SK-N-SH (cell line): ENCODE data around the gene WDR82. TPM values are rescaled to one million over a fixed set of nuclear protein-coding genes. Genes with fewer than 3 reads are reported as not detected.
A peak's percentile ranks its signal among the peaks of the same experiment; 100 is the strongest.
"Not testable (repeated sequence)": the region's sequence is repeated elsewhere in the genome, so short reads cannot be mapped to it uniquely, and the experiment has no call there.

Experiments
- CTCF ChIA-PET: fragments of 300-600, 350-600 bp; formaldehyde crosslinking; extraction: SDS; loops from one replicate; lab custom pipeline; 2021; lab: Yijun Ruan, JAX
- POLR2A ChIA-PET: fragments of 350-600 bp; sonication (Branson Sonifier 250); formaldehyde crosslinking; extraction: SDS; loops from one replicate; lab custom pipeline; 2020; ENCODE audit warnings: antibody characterized with exemption, inconsistent platforms; lab: Yijun Ruan, JAX
- DNase-seq: peaks from one replicate; pipeline ENCODE4 v3.0.0; 2012
- H2AFZ ChIP-seq: fragments of 200-600 bp; sonication (generic); 2 replicates; pipeline ENCODE4 v1.8.1; 2016; ENCODE audit warnings: antibody characterized with exemption, mild to moderate bottlenecking, low read depth
- H3F3A ChIP-seq: fragments of 200-600 bp; sonication (generic); replicated peaks from 2 replicates; pipeline ENCODE3; 2016; ENCODE audit warnings: antibody characterized with exemption, mild to moderate bottlenecking; ENCODE audit not compliant: insufficient read depth
- H3K27ac ChIP-seq, 2 experiments: fragments of 200-500 bp in 1 of 2; fragments of 200-600 bp in 1 of 2; sonication (Bioruptor generic) in 1 of 2; sonication (generic), shearing (Covaris generic) in 1 of 2; 2 replicates each; pipeline versions ENCODE4 v1.5.1 to v1.6.1; 2014 to 2016; ENCODE audit warnings: low read depth in 2 of 2, inconsistent platforms in 1 of 2, low read length in 1 of 2, mild to moderate bottlenecking in 1 of 2, mixed read lengths in 1 of 2
- H3K27me3 ChIP-seq: fragments of 200-600 bp; sonication (generic), shearing (Covaris generic); 2 replicates; pipeline ENCODE4 v1.6.1; 2016; ENCODE audit warnings: mixed run types; ENCODE audit not compliant: insufficient read depth
- H3K36me3 ChIP-seq, 2 experiments: fragments of 200-500 bp in 1 of 2; fragments of 200-600 bp in 1 of 2; sonication (Bioruptor generic) in 1 of 2; sonication (generic) in 1 of 2; replicated peaks in 1 of 2; 2 replicates each; pipeline versions ENCODE3 to v1.5.1; 2014 to 2016; ENCODE audit warnings: low read length in 1 of 2, mild to moderate bottlenecking in 1 of 2; ENCODE audit not compliant: insufficient read depth in 2 of 2, control insufficient read depth in 1 of 2
- H3K4me1 ChIP-seq, 2 experiments: fragments of 200-500 bp in 1 of 2; fragments of 200-600 bp in 1 of 2; sonication (Bioruptor generic) in 1 of 2; sonication (generic), shearing (Covaris generic) in 1 of 2; 2 replicates each; pipeline versions ENCODE4 v1.5.1 to v1.6.1; 2014 to 2016; ENCODE audit warnings: low read depth in 1 of 2, low read length in 1 of 2, mixed run types in 1 of 2; ENCODE audit not compliant: insufficient read depth in 2 of 2, control insufficient read depth in 1 of 2
- H3K4me2 ChIP-seq: fragments of 200-600 bp; sonication (generic), shearing (Covaris generic); 2 replicates; pipeline ENCODE4 v1.6.1; 2017; ENCODE audit warnings: mixed run types
- H3K4me3 ChIP-seq, 2 experiments: fragments of 200-500 bp in 1 of 2; fragments of 200-600 bp in 1 of 2; sonication (Bioruptor generic) in 1 of 2; sonication (generic), shearing (Covaris generic) in 1 of 2; 2 replicates each; pipeline versions ENCODE4 v1.5.1 to v1.8.1; 2014 to 2016; ENCODE audit warnings: low read depth in 2 of 2, inconsistent platforms in 1 of 2, low read length in 1 of 2, mild to moderate bottlenecking in 1 of 2, mixed read lengths in 1 of 2, moderate library complexity in 1 of 2
- H3K79me2 ChIP-seq: fragments of 200-600 bp; sonication (generic); 2 replicates; pipeline ENCODE4 v1.8.1; 2017; ENCODE audit warnings: mild to moderate bottlenecking; ENCODE audit not compliant: insufficient read depth
- H3K9ac ChIP-seq: fragments of 200-600 bp; sonication (generic); 2 replicates; pipeline ENCODE4 v1.6.1; 2017; ENCODE audit warnings: mixed run types
- H3K9me2 ChIP-seq: fragments of 200-600 bp; sonication (generic); 2 replicates; pipeline ENCODE4 v1.6.1; 2017; ENCODE audit warnings: mixed run types
- H3K9me3 ChIP-seq: fragments of 200-600 bp; sonication (generic); 2 replicates; pipeline ENCODE4 v1.6.1; 2017; ENCODE audit warnings: mixed run types, mild to moderate bottlenecking, moderate library complexity
- H4K20me1 ChIP-seq: fragments of 200-600 bp; sonication (generic); 2 replicates; pipeline ENCODE4 v1.6.1; 2017; ENCODE audit warnings: mild to moderate bottlenecking, mixed run types; ENCODE audit not compliant: insufficient read depth
- CHD2 ChIP-seq: fragments of 150-350 bp; IDR thresholded peaks from 2 replicates; pipeline ENCODE4 v1.6.1; 2018; ENCODE audit warnings: low read length; ENCODE audit not compliant: partially characterized antibody
- EP300 ChIP-seq, 2 experiments: IDR thresholded peaks; 2 replicates each; pipeline versions ENCODE4 v1.4.0 to v1.6.1; 2012; ENCODE audit warnings: borderline replicate concordance in 1 of 2, low read depth in 1 of 2, low read length in 1 of 2
- FOSL2 ChIP-seq: IDR thresholded peaks from 2 replicates; pipeline ENCODE4 v1.4.0; 2012; ENCODE audit warnings: low read depth, mild to moderate bottlenecking, moderate library complexity, borderline replicate concordance
- GATA2 ChIP-seq: sonication (generic); formaldehyde crosslinking; IDR thresholded peaks from 2 replicates; pipeline ENCODE4 v1.5.0; 2020; ENCODE audit warnings: mild to moderate bottlenecking, missing genetic modification reagents
- SIN3A ChIP-seq: IDR thresholded peaks from 2 replicates; pipeline ENCODE4 v1.6.1; 2012; ENCODE audit warnings: low read depth, mild to moderate bottlenecking, low read length, moderate library complexity, borderline replicate concordance
- TEAD4 ChIP-seq: IDR thresholded peaks from 2 replicates; pipeline ENCODE4 v1.4.0; 2012; ENCODE audit warnings: mild to moderate bottlenecking, borderline replicate concordance; ENCODE audit not compliant: insufficient read depth
- WGBS: methylation state at CpG from one replicate; pipeline ENCODE4 v1.1.6; 2017; ENCODE audit warnings: low lambda C conversion rate; 5-methylcytosine and 5-hydroxymethylcytosine counted together
- polyA plus RNA-seq, 3 experiments: library from polyadenylated mRNA; depleted of rRNA; stranded (reverse); fragments of >200 nt; gene quantifications; 2 replicates each; pipeline ENCODE4 v1.2.3, GENCODE V29; 2012
- TF ChIP-seq, protein P1 (sequence below): IDR thresholded peaks from 2 replicates; pipeline ENCODE4 v1.6.1; 2012; ENCODE audit warnings: mild to moderate bottlenecking, low read depth, low read length, moderate library complexity
- TF ChIP-seq, protein P2 (sequence below): fragments of 150-350 bp; IDR thresholded peaks from 2 replicates; pipeline ENCODE4 v1.6.1; 2016; ENCODE audit warnings: mild to moderate bottlenecking, low read depth, low read length
- TF ChIP-seq, protein P3 (sequence below): IDR thresholded peaks from 2 replicates; pipeline ENCODE4 v1.4.0; 2012; ENCODE audit warnings: low read depth

WDR82 gene
- polyA plus RNA-seq, 1 of the 3 experiments (the other 2 are of a cell fraction), result 41.2 TPM

DNA sequence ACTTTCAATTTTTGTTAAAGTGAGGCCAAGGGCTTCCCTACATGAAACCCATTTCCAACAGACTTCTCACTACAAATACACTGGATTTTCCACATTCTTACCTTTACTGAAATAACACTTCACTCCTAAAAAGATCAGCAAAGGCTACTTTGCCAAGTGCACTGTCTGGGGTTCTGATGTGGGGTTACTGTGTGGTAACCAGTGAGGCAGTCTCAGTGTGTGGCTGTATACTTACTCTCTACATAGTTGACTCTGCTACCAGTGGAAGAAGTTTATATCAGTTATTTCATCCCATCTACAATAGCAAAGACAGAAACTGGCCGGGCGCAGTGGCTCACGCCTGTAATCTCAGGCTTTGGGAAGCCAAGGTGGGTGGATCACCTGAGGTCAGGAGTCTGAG lies 5.6 kb downstream of the WDR82 start:
- Histone ChIP-seq H2AFZ (no peak overlapping the region), H3K79me2 (peaks cover 100% of the 10 kb centered on the region), H3K9ac (no peak overlapping the region), H3K4me2 (no peak overlapping the region), H3K4me1 (peaks cover 3 to 11% of the 10 kb centered on the region in 2 experiments; a peak in 3 of 4 replicates), H3K4me3 (no peak overlapping the region), H3K27me3 (no peaks in the 10 kb centered on the region), H3K9me2 (no peaks in the 10 kb centered on the region), H3K27ac (no peak overlapping the region), H3K9me3 (no peaks in the 10 kb centered on the region), H4K20me1 (peaks cover 99% of the 10 kb centered on the region), H3F3A (peaks cover 9% of the 10 kb centered on the region), H3K36me3 (peaks cover 23 to 53% of the 10 kb centered on the region in 2 experiments)
- 81% methylated on average over 3 of the region's 3 CpGs for whole genome bisulfite sequencing
- TF ChIP-seq CHD2 (no peak), SIN3A (no peak), EP300 (IDR thresholded peaks at IDR 0.05; ENCODE audit: borderline replicate concordance in 1 of 2, low read depth in 1 of 2, low read length in 1 of 2) (no peak), FOSL2 (no peak), GATA2 (no peak), TEAD4 (no peak)
- TF ChIP-seq, protein P1, sequence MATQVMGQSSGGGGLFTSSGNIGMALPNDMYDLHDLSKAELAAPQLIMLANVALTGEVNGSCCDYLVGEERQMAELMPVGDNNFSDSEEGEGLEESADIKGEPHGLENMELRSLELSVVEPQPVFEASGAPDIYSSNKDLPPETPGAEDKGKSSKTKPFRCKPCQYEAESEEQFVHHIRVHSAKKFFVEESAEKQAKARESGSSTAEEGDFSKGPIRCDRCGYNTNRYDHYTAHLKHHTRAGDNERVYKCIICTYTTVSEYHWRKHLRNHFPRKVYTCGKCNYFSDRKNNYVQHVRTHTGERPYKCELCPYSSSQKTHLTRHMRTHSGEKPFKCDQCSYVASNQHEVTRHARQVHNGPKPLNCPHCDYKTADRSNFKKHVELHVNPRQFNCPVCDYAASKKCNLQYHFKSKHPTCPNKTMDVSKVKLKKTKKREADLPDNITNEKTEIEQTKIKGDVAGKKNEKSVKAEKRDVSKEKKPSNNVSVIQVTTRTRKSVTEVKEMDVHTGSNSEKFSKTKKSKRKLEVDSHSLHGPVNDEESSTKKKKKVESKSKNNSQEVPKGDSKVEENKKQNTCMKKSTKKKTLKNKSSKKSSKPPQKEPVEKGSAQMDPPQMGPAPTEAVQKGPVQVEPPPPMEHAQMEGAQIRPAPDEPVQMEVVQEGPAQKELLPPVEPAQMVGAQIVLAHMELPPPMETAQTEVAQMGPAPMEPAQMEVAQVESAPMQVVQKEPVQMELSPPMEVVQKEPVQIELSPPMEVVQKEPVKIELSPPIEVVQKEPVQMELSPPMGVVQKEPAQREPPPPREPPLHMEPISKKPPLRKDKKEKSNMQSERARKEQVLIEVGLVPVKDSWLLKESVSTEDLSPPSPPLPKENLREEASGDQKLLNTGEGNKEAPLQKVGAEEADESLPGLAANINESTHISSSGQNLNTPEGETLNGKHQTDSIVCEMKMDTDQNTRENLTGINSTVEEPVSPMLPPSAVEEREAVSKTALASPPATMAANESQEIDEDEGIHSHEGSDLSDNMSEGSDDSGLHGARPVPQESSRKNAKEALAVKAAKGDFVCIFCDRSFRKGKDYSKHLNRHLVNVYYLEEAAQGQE, result no peak
- TF ChIP-seq, protein P2, sequence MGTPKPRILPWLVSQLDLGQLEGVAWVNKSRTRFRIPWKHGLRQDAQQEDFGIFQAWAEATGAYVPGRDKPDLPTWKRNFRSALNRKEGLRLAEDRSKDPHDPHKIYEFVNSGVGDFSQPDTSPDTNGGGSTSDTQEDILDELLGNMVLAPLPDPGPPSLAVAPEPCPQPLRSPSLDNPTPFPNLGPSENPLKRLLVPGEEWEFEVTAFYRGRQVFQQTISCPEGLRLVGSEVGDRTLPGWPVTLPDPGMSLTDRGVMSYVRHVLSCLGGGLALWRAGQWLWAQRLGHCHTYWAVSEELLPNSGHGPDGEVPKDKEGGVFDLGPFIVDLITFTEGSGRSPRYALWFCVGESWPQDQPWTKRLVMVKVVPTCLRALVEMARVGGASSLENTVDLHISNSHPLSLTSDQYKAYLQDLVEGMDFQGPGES, result no peak
- TF ChIP-seq, protein P3, sequence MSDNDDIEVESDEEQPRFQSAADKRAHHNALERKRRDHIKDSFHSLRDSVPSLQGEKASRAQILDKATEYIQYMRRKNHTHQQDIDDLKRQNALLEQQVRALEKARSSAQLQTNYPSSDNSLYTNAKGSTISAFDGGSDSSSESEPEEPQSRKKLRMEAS, result no peak
- CTCF ChIA-PET, result interaction anchor here (2.4 to 2.6 kb wide), 2 partner anchors 12 to 66 kb away, joined by 7 to 9 read pairs; no protein-coding TSS in a partner anchor
- POLR2A ChIA-PET, result no interaction called here
- no peak for DNase-seq

DNA sequence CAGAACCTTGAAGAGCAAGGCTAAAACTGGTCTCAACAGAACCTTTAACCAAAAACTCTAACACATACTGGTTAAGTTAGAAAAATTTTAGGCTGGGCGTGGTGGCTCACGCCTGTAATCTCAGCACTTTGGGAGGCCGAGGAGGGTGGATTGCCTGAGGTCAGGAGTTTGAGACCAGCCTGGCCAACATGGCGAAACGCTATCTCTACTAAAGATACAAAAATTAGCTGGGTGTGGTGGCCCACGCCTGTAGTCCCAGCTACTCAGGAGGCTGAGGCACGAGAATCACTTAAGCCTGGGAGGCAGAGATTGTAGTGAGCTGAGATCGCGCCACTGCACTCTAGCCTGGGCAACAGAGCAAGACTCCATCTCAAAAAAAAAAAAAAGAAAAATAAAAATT lies 6.3 kb downstream of the WDR82 start:
- WGBS, result 96% methylated on average over 9 of the region's 9 CpGs
- CTCF ChIA-PET, result interaction anchor here (0.7 to 2.6 kb wide), 5 partner anchors 12 to 67 kb away, joined by 3 to 9 read pairs (median 6); no protein-coding TSS in a partner anchor
- H3K4me3 ChIP-seq, POLR2A ChIA-PET, DNase-seq, H3F3A ChIP-seq, H3K27me3 ChIP-seq, H3K9ac ChIP-seq, H3K27ac ChIP-seq, H2AFZ ChIP-seq, H3K9me3 ChIP-seq, H3K9me2 ChIP-seq: not testable (repeated sequence)
- Histone ChIP-seq H3K4me1 (peaks cover 3 to 11% of the 10 kb centered on the region in 2 experiments; a peak in 3 of 4 replicates), H3K79me2 (peaks cover 100% of the 10 kb centered on the region), H4K20me1 (peaks cover 100% of the 10 kb centered on the region), H3K4me2 (peak overlapping the region; percentile 2; the same call in 1 of the 2 replicates), H3K36me3 (peaks cover 30 to 60% of the 10 kb centered on the region in 2 experiments)
